Keratinocyte (primary cell): ENCODE data around the gene VIPR2.

Experiments
- CTCF ChIP-seq, 3 experiments: IDR thresholded peaks in 1 of 3; conservative IDR thresholded peaks in 1 of 3; optimal IDR thresholded peaks in 1 of 3; 2 replicates in 2 of 3; 3 replicates in 1 of 3; pipeline versions ENCODE3 to v1.5.1; 2011; ENCODE audit warnings: low read length in 3 of 3, mild to moderate bottlenecking in 3 of 3, moderate library complexity in 2 of 3, control low read depth in 1 of 3, inconsistent platforms in 1 of 3; ENCODE audit not compliant: insufficient read depth in 2 of 3; ENCODE audit errors: extremely low read depth in 1 of 3
- EZH2 ChIP-seq: IDR thresholded peaks from one replicate; pipeline ENCODE4 v1.6.1; 2012; ENCODE audit warnings: inconsistent platforms, mild to moderate bottlenecking, low read length, moderate library complexity

GRCh38 chr7:159062569-159062968 is 82.1 kb downstream of the VIPR2 start:
- TF ChIP-seq CTCF (optimal IDR thresholded peaks at IDR 0.05 in 1 of 3, IDR thresholded peaks at IDR 0.05 in 1 of 3, conservative IDR thresholded peaks at IDR 0.05 in 1 of 3; ENCODE audit: extremely low read depth in 1 of 3, insufficient read depth in 2 of 3, low read length in 3 of 3), result no peak
- TF ChIP-seq EZH2, result no peak
